Osteoblast (primary cell): Measurements from ENCODE around the gene WDR7. TPM values are rescaled to one million over a fixed set of nuclear protein-coding genes. Genes with fewer than 3 reads are reported as not detected.

ENCODE experiments used
- DNase-seq: peaks from one replicate; pipeline ENCODE4 v3.0.0; 2011; ENCODE audit warnings: low spot score, mixed read lengths; ENCODE audit not compliant: insufficient read length; ENCODE audit errors: missing footprints
- H2AFZ ChIP-seq: 2 replicates; pipeline ENCODE4 v1.6.0; 2011; ENCODE audit warnings: mild to moderate bottlenecking, low read length
- H3K27ac ChIP-seq: 2 replicates; pipeline ENCODE4 v1.5.1; 2011; ENCODE audit warnings: mild to moderate bottlenecking, low read depth, low read length, moderate library complexity
- H3K27me3 ChIP-seq: 2 replicates; pipeline ENCODE4 v1.6.0; 2012; ENCODE audit warnings: mild to moderate bottlenecking, control low read depth, inconsistent platforms, low read length, moderate library complexity; ENCODE audit not compliant: insufficient read depth
- H3K36me3 ChIP-seq: 2 replicates; pipeline ENCODE4 v1.5.1; 2011; ENCODE audit warnings: mild to moderate bottlenecking, low read length, control low read depth, moderate library complexity; ENCODE audit not compliant: insufficient read depth
- H3K4me1 ChIP-seq: 2 replicates; pipeline ENCODE4 v1.5.1; 2011; ENCODE audit warnings: mild to moderate bottlenecking, low read length, control low read depth, moderate library complexity; ENCODE audit not compliant: insufficient read depth
- H3K4me2 ChIP-seq: 2 replicates; pipeline ENCODE4 v1.6.0; 2011; ENCODE audit warnings: mild to moderate bottlenecking, low read length; ENCODE audit not compliant: insufficient read depth
- H3K4me3 ChIP-seq: fragments of 200-600 bp; sonication (generic); 3 replicates; pipeline ENCODE4 v1.5.1; 2012; ENCODE audit warnings: mild to moderate bottlenecking, low read length, inconsistent platforms; ENCODE audit not compliant: insufficient read depth
- H3K79me2 ChIP-seq: 2 replicates; pipeline ENCODE4 v1.6.0; 2012; ENCODE audit warnings: mild to moderate bottlenecking, low read length, control low read depth, inconsistent platforms; ENCODE audit not compliant: insufficient read depth
- H3K9me3 ChIP-seq: 2 replicates; pipeline ENCODE4 v1.5.1; 2011; ENCODE audit warnings: low read depth, low read length, control low read depth
- H4K20me1 ChIP-seq: 2 replicates; pipeline ENCODE4 v1.6.0; 2012; ENCODE audit warnings: mild to moderate bottlenecking, low read length, control low read depth; ENCODE audit not compliant: insufficient read depth
- total RNA-seq: library from RNA; depleted of rRNA; stranded (reverse); fragments of >200 nt; gene quantifications from 2 replicates; pipeline ENCODE4 v1.2.3, GENCODE V29; 2012
- TF ChIP-seq, protein P1 (sequence below): IDR thresholded peaks from 2 replicates; pipeline ENCODE4 v1.5.1; 2011; ENCODE audit warnings: mild to moderate bottlenecking, low read depth, low read length, moderate library complexity; ENCODE audit errors: extremely low read depth

WDR7 gene
- total RNA-seq, 1 donor = 23.2 TPM

DNA sequence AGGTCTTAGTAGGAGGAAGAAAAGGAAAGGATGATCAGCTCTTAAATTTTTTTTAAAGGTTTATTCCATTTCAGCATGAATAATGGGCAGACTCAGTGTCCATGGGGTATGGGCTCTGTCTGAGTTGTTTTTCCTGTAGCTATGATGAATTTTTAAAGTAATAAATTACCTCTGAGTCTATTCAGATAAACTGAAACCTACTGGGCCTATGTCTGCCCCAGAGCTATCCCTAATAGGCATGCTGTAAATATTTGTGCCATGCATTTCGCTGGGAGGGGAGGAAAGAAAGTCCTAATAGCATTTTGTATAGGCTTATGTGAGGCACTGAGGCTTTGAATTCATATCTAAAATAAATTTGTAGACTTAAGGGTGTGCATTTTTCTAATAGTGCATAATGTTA, 285.3 kb downstream of the WDR7 start:
- Histone ChIP-seq H3K4me1 (no peaks in the 10 kb centered on the region), H3K36me3 (peaks cover 6% of the 10 kb centered on the region), H3K27ac (no peak overlapping the region), H3K4me2 (no peak overlapping the region), H3K27me3 (no peaks in the 10 kb centered on the region), H3K4me3 (no peak overlapping the region), H4K20me1 (no peaks in the 10 kb centered on the region), H2AFZ (no peak overlapping the region), H3K79me2 (no peaks in the 10 kb centered on the region), H3K9me3 (no peaks in the 10 kb centered on the region)
- TF ChIP-seq, protein P1, sequence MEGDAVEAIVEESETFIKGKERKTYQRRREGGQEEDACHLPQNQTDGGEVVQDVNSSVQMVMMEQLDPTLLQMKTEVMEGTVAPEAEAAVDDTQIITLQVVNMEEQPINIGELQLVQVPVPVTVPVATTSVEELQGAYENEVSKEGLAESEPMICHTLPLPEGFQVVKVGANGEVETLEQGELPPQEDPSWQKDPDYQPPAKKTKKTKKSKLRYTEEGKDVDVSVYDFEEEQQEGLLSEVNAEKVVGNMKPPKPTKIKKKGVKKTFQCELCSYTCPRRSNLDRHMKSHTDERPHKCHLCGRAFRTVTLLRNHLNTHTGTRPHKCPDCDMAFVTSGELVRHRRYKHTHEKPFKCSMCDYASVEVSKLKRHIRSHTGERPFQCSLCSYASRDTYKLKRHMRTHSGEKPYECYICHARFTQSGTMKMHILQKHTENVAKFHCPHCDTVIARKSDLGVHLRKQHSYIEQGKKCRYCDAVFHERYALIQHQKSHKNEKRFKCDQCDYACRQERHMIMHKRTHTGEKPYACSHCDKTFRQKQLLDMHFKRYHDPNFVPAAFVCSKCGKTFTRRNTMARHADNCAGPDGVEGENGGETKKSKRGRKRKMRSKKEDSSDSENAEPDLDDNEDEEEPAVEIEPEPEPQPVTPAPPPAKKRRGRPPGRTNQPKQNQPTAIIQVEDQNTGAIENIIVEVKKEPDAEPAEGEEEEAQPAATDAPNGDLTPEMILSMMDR = no peak
- DNase-seq = no peak

DNA sequence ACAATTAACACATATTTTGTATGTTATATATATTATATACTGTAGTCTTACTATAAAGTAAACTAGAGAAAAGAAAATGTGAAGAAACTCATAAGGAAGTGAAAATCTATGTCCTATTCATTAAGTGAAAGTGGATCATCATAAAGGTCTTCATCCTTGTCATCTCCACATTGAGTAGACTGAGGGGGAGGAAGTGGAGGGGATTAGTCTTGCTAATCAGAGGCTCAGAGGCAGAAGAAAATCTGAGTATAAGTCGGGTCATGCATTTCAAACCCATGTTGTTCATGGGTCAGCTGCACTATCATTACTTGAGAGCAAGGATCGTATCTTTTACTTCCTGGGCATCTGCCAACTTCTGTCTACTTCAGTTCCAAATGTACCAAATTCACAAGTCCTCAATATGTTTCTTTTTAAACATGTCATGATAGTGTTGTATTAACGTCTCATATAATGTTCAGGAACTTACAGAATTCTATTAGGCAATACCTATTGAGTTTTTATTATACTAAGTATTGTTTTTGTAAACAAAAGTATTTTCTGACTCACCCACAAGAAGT, 286.8 kb downstream of the WDR7 start:
- peaks cover 6% of the 10 kb centered on the region for H3K36me3 ChIP-seq
- no peak for DNase-seq

DNA sequence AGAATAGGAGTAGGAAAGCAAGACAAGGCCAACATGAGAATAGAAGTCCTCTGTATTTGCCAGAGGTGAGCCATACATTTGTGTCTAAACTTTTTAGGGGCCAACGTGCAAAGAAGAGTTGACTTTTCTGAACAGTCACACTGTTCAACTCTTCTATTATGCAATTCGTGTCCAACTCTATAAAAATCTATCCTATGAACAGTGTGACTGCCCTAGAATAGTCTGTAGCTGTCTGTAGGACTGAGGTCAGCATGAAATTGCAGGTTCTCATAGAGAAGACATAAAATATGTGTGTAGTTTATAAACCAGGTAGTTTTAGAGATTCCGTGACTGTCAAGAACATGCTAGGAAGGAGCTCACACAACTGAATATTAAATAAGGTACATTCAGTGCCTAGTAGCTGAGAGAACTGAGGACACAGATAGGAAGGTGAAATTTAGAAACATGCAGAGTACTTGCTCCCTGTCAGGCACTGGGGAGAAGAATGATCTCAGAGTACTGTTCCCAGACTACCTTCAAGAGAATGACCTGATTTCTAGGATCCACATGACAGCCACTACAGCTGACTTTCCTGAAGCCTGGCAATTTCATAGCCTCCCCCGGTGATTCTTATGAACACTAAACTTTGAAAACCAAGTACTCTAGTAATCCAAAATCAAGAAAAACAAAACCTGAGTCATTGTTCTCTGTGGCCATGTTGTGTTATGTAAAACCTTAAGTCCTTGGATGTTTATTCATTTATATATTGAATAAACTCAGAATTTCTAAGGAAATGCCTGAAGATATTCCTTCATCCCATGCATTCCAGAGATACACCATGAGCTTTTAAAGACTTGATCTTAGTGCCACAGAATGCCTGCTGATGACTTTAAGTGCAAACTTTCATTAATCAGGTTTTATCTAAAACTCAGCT, 294.3 kb downstream of the WDR7 start:
- Histone ChIP-seq H3K36me3 (no peaks in the 10 kb centered on the region), H3K27me3 (no peaks in the 10 kb centered on the region), H3K4me3 (no peak overlapping the region), H3K27ac (no peak overlapping the region), H4K20me1 (no peaks in the 10 kb centered on the region), H3K4me2 (no peak overlapping the region), H3K4me1 (no peaks in the 10 kb centered on the region), H3K79me2 (no peaks in the 10 kb centered on the region), H3K9me3 (no peaks in the 10 kb centered on the region), H2AFZ (no peak overlapping the region)
- no peak for DNase-seq
- TF ChIP-seq, protein P1 = no peak

More for the DNA sequence above, 286.8 kb downstream of the WDR7 start:
- no peak overlapping the region for H3K4me2 ChIP-seq
- no peaks in the 10 kb centered on the region for H3K9me3 ChIP-seq
- H3K4me3 ChIP-seq = no peak overlapping the region
- TF ChIP-seq, protein P1 = no peak
- H3K27me3 ChIP-seq = no peaks in the 10 kb centered on the region
- H3K79me2 ChIP-seq = no peaks in the 10 kb centered on the region
- no peak overlapping the region for H3K27ac ChIP-seq
- no peak overlapping the region for H2AFZ ChIP-seq
- H3K4me1 ChIP-seq = no peaks in the 10 kb centered on the region
- H4K20me1 ChIP-seq = no peaks in the 10 kb centered on the region

DNA sequence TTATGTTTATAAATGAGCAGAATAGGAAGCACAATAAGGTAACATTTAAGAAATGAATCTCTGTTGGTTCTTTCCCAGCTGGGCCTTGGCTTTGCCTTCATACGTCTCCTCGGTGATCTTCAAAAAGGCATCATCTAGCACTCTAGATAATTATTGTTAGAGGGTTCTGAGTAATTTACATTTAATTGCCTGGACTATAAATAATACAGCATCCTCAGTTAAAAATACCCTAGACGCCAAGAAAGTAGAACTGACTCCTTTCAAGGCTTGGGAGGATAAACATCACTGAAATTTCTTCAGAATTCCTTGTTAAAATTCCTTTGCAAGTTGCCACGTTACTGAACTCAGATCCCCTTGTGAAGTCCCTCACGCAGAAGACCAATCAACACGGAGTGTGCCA, 296.1 kb downstream of the WDR7 start:
- no peak for DNase-seq
- H3K27me3 ChIP-seq = no peaks in the 10 kb centered on the region
- TF ChIP-seq, protein P1 = no peak
- H4K20me1 ChIP-seq = no peaks in the 10 kb centered on the region
- no peak overlapping the region for H3K27ac ChIP-seq
- no peak overlapping the region for H3K4me3 ChIP-seq
- H3K9me3 ChIP-seq = no peaks in the 10 kb centered on the region
- no peak overlapping the region for H3K4me2 ChIP-seq
- H2AFZ ChIP-seq = no peak overlapping the region
- no peaks in the 10 kb centered on the region for H3K79me2 ChIP-seq
- no peaks in the 10 kb centered on the region for H3K4me1 ChIP-seq
- no peaks in the 10 kb centered on the region for H3K36me3 ChIP-seq
